ENCODE results near the gene NTN1. TPM values are rescaled to one million over a fixed set of nuclear protein-coding genes. Genes with fewer than 3 reads are reported as not detected.
A peak's percentile ranks its signal among the peaks of the same experiment; 100 is the strongest.

Gene NTN1
- polyA plus RNA-seq, 1 experiment, result 0.06 TPM

DNA sequence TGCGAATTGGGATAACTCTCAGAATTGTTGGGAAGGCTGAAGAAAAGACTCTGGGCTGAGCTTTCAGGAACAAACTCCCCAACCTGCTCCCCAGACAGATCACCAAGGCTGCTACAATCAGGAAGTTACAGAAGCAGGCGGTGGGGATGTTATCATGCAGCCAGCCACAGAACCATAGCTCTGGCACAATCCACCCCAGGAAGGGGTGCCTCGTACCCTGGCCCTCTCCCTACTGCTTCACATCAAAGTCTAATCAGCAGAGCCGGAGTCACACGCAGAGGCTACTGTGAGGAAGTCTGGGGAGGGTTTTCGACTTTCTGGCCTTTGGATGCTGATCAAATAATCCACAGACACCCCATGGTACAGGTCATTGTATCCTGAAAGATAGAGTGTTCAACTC is 86.8 kb downstream of the NTN1 start:
- Histone ChIP-seq H3K36me3 (ENCODE audit: control insufficient read depth, insufficient read depth, low read length) (no peaks in the 10 kb centered on the region), H3K27me3 (ENCODE audit: control insufficient read depth, insufficient read depth, low read length) (no peaks in the 10 kb centered on the region), H3K4me3 (ENCODE audit: low read depth, low read length) (no peak overlapping the region)
- ChIA-PET POLR2A (no interaction called here), CTCF (interaction anchor here (0.7 kb wide), 1 partner anchor 10 kb away, joined by 3 read pairs; no protein-coding TSS in a partner anchor)
- DNase-seq (ENCODE audit: low read depth), result no peak
- TF ChIP-seq, protein P1, sequence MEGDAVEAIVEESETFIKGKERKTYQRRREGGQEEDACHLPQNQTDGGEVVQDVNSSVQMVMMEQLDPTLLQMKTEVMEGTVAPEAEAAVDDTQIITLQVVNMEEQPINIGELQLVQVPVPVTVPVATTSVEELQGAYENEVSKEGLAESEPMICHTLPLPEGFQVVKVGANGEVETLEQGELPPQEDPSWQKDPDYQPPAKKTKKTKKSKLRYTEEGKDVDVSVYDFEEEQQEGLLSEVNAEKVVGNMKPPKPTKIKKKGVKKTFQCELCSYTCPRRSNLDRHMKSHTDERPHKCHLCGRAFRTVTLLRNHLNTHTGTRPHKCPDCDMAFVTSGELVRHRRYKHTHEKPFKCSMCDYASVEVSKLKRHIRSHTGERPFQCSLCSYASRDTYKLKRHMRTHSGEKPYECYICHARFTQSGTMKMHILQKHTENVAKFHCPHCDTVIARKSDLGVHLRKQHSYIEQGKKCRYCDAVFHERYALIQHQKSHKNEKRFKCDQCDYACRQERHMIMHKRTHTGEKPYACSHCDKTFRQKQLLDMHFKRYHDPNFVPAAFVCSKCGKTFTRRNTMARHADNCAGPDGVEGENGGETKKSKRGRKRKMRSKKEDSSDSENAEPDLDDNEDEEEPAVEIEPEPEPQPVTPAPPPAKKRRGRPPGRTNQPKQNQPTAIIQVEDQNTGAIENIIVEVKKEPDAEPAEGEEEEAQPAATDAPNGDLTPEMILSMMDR (IDR thresholded peaks at IDR 0.05; ENCODE audit: insufficient read depth, low read depth, low read length), result no peak

DNA sequence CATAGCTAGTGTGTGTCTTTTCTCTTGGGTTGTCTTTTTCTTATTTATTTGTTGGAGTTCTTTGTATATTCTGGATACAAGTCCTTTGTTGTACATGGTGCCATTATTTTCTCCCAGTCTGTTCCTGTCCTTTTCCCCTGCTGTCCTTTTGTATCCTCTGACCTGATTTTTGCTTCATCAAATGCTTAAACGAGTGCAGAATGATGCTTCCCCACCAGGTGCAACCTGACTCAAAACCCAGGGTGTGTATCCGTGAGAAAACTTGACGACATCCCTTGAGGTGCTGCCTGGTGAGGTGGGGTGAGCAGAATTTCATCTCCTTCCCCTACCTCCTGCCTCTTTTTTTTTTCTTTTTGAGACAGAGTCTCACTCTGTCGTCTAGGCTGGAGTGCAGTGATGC is 88.6 kb downstream of the NTN1 start:
- ChIA-PET CTCF (no interaction called here), POLR2A (no interaction called here)
- no peak for DNase-seq (ENCODE audit: low read depth)
- no peaks in the 10 kb centered on the region for H3K27me3 ChIP-seq (ENCODE audit: control insufficient read depth, insufficient read depth, low read length)
- H3K4me3 ChIP-seq (ENCODE audit: low read depth, low read length), result no peak overlapping the region
- TF ChIP-seq, protein P1 (IDR thresholded peaks at IDR 0.05; ENCODE audit: insufficient read depth, low read depth, low read length), result no peak
- H3K36me3 ChIP-seq (ENCODE audit: control insufficient read depth, insufficient read depth, low read length), result no peaks in the 10 kb centered on the region

DNA sequence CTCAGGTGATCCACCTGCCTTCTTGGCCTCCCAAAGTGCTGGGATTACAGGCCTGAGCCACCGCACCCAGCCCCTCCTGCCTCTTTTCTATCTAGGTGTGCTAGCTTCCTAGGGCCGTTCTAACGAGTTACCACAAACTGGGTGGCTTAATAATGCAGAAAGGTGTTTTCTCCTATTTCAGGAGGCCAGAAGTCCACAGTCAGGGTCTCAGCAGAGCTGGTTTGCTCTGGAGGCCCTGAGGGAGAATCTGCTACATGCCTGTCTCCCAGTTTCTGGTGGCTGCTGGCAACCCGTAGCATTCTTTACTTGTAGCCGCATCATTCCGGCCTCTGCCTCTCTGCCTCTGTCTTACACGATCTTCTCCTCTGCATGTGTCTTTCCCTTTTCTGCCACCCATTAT is 89.2 kb downstream of the NTN1 start:
- CTCF ChIA-PET, result no interaction called here
- Histone ChIP-seq H3K27me3 (ENCODE audit: control insufficient read depth, insufficient read depth, low read length) (no peaks in the 10 kb centered on the region), H3K36me3 (ENCODE audit: control insufficient read depth, insufficient read depth, low read length) (no peaks in the 10 kb centered on the region), H3K4me3 (ENCODE audit: low read depth, low read length) (no peak overlapping the region)
- no peak for DNase-seq (ENCODE audit: low read depth)
- POLR2A ChIA-PET, result no interaction called here
- TF ChIP-seq, protein P1 (IDR thresholded peaks at IDR 0.05; ENCODE audit: insufficient read depth, low read depth, low read length), result no peak

DNA sequence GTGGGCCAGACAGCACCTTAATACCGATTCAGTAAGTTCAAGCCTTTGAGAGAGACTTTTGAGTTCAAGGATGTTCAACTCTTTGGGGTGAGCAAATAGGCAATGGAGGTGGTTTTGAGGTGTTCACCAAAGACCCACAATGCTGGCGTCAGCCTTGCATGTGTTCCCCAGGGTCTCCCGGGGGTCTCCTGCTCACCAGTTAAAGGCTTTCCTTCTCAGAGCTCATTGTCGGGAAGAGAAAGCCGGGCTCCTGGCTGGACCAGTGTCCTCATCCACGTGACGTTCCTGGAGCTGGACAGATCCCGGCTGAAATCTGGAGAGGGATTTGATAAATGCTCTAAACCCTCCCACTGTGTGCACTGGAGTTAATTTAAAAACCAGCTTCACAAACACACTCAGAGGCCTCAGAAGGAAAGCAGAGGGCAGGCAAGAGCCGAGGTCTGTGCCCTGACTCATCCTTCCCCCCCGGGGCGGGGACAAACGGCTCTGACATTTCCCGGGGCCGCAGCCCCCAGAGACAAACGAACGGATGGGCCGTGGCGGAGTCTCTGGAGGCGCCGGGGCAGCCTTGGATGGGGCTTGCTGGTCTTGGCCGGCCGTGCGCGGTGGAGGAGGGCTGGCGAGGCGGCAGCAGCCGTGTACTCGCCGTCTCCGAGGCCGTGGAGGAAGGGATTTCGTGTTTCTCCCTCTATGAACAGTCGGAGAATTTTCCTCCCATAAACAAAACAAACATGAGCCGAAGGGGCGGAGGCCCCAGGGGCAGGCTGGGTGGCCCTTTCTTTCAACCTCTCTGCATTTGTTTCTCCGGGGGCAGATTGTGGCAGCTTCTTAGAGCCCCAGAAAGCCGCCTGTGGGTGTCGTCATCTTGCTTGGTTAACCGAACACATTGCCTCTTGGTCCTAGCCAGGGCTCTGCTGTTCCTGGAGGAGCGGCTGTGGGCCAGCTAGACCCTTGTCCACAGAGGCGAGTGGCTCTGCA is 94.2 kb downstream of the NTN1 start:
- ChIA-PET POLR2A (no interaction called here), CTCF (interaction anchor here (0.7 to 1.2 kb wide), 6 partner anchors 21 to 699 kb away, joined by 3 to 5 read pairs (median 3); partner anchors contain the start of gene STX8)
- H3K36me3 ChIP-seq (ENCODE audit: control insufficient read depth, insufficient read depth, low read length), result no peaks in the 10 kb centered on the region
- TF ChIP-seq, protein P1 (IDR thresholded peaks at IDR 0.05; ENCODE audit: insufficient read depth, low read depth, low read length), result peak; percentile 43; the same call in 1 of the 2 replicates
- no peak for DNase-seq (ENCODE audit: low read depth)
- no peaks in the 10 kb centered on the region for H3K27me3 ChIP-seq (ENCODE audit: control insufficient read depth, insufficient read depth, low read length)
- peak overlapping the region; percentile 18 for H3K4me3 ChIP-seq (ENCODE audit: low read depth, low read length)

DNA sequence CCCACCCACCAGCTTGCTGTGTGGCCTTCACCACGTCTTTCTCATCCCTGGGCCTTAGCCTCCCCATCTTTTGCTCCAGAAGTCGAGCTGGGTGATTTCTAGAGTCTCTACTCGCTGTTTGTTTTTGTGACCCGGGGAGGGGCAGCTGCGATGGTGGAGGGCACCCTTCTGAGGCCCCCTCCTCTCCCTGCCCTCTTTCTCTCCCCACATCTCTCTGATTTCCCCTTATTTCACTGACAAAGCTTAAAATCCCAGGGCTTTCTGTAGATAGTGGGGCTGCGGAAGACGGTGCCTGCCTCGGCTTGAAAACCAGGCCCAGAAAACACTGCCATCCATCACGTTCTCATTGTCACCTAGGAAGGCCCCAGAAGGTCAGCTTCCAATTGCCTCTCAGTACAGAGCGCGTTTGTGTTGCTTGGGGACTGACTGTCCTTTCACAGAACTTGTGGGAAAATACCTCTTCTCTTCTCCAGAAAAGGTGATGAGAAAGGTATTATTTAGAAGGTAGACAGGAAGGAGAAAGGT is 95.1 kb downstream of the NTN1 start:
- Histone ChIP-seq H3K4me3 (ENCODE audit: low read depth, low read length) (no peak overlapping the region), H3K27me3 (ENCODE audit: control insufficient read depth, insufficient read depth, low read length) (no peaks in the 10 kb centered on the region), H3K36me3 (ENCODE audit: control insufficient read depth, insufficient read depth, low read length) (no peaks in the 10 kb centered on the region)
- ChIA-PET CTCF (interaction anchor here (0.7 to 1.2 kb wide), 2 partner anchors 43 to 176 kb away, joined by 3 read pairs; no protein-coding TSS in a partner anchor), POLR2A (no interaction called here)
- DNase-seq (ENCODE audit: low read depth), result no peak
- TF ChIP-seq, protein P1 (IDR thresholded peaks at IDR 0.05; ENCODE audit: insufficient read depth, low read depth, low read length), result no peak

Measured in BJ (cell line).